ENCODE data around the gene ATP8A2.

ATP8A2 gene

DNA sequence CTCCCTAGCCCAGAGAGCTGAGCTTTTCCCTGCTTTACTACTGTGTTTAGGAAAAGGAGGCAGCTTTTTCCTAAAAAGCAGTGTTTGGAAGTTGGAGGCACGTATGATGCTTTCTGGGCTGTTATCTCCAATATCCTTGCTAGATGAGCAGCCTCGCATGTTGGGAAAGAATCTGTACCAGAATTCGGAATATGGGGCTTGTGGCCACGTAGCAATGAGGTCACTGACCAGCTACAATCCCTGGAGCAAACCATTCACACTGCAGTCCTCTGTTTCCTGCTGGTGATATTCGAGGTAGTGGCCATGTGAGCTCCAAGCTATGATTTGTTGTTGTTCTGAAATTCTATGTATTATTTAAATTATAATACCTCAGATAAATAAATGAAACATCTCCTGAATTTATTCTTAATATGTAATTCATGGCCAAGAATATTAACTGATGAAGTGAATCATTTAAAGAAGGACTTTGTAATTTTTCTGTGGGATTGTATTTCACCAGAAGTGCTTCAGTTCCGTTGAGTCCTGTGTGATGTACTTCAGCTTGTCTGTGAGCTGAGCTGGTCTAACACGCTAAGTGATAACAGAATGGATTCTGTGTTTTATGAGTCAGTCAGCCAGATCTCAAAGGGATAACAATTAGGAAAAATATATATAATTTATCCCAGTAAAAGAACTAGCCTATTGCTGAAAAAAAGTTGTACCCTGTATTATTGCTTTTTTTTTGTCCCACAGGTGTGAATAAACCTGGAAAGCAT is 360.5 kb downstream of the ATP8A2 start:
- DNase-seq (ENCODE audit: low spot score), result no peak

DNA sequence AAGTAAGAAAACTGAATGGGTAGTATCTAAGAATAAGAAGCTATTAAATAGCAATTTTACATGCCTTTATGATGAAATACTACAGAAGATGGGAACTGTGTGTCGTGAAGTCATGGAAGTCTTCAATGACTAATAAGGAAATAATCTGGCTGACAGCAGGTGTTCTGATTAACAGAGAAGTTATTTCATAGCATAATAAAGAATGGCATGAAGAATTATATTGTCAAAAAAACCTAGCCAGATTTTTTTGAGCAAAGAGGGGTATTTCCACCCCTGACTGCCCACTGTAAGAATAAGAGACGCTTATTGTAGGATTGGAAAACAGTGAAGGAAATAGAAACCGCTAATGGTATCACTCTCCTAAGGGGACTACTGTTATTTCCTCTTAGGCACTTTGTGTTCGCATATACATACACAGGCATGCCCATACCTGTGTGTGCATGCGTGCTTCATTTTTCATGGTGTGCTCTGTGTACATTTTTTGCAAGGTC is 361.3 kb downstream of the ATP8A2 start:
- DNase-seq (ENCODE audit: low spot score), result no peak

DNA sequence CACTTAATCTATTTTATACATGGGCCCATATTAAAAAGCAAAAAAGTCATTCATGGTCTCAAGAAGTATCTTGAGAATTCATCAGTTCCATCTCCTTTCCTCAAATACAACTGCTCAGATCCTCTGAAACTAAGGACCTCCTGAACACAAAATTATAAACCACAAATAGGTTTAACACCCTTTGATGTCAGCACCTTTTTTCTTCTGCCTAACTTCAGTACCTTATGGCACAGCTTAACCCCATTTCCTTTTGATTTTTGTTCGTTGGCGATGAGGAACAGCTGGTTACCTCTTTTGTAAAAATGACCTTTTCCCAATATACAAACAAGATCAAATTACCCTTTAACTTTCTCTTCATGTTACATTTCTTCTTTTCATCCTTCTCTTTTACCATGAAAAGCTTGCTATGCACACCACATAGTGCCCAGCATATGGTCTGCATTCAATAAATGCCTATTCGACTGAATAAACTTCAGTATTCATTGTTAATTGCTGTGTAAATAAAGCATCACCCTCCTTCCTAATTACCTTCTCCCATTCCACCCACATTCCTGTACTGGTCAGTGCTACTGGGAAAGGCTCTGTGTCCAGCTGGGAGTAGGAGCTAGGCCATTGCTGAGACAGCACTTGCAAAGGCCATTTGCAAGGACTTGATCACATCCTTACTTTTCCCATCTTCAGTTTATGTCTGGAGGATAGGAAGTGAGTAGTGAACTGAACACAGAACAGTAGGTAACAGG is 362.1 kb downstream of the ATP8A2 start:
- no peak for DNase-seq (ENCODE audit: low spot score)

DNA sequence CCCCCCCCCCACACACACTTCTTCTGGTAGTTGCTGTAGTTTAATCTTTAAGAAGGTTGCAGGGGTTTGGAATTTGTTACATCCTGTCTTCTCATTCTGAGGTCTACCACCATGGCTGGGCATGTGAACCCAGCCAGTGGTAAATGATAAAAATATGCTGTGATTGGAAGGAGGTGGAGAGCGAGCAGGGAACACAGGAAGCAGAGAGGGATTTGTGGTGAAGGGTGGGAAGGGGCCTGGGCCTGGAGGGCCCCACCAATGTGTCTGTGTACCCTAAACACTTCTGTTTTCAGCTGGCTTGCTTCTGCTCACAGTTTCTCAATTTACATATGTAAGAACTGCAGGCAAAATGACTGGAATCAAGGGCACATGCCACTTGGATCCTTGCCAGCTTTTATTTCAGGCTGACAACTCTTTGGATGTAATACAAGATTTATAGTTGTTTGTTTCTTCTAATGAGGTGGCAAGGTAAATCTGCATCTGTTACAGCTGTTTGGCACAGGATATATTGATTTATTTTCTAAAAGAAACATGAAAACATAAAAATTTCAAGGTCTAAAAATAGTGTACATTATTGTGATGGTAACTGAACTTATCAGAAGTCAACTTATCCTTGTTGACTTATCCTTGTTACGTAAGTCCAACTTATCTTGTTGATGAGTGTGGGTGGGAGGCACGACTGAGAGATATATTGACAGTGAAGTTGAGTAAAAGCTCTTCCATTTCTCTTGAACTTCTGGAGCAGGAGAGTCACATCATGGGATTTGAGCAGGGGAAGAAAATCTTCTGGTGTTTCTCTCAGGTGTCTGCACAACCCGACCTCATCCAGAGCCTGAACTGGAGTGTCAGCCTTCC is 366.8 kb downstream of the ATP8A2 start:
- DNase-seq (ENCODE audit: low spot score), result no peak

DNA sequence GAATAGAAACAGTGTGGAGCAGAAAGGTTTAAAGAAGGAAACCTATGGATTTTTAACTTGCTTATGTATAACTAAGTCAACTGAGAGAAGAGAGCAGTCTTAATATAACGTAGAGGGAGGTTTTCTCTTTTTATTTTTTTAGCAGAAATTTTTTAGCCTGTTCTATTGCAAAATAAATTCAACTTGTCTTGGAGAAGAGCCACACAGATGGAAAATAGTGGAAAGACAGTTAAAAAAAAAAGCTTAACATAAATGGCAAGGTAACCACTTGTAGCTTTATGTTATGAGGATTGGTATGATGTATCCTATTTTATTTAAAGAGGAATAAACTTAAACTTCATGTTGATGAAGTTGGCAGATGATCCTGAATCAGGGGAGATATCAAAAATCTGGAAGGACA is 367.6 kb downstream of the ATP8A2 start:
- no peak for DNase-seq (ENCODE audit: low spot score)

DNA sequence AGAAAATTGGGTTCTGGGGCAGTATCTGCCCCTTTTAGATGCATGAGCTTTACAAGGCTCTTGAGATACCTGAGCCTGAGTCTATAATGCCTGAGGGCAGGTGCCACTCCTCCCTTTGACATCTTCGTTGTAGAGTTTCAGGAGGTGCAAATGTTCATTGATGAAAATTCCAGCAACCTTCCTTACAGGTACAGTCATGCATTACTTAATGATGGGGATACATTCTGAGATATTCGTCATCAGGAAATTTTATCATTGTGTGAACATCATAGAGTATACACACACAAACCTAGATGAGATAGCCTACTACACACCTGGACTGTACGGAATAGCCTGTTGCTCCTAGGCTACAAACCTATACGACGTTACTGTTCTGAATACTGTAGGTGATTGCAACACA is 370.0 kb downstream of the ATP8A2 start:
- no peak for DNase-seq (ENCODE audit: low spot score)

DNA sequence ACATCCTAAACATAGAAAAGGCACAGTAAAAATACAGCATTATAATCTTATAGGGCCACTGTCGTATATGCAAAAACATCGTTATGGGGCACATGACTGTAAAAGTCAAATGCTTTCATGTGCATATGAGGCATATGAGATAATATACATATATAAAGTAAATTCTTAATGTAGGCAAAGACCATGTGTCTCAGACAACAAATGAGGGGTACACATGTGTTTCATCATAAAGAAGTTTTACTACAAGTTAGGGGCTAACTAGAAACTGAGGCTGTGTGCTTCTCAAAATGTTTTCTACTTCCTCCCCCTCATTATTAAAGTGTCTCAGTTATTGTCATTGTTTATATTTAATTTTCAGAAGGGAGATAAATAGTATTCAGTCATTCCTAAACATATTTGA is 370.4 kb downstream of the ATP8A2 start:
- no peak for DNase-seq (ENCODE audit: low spot score)

DNA sequence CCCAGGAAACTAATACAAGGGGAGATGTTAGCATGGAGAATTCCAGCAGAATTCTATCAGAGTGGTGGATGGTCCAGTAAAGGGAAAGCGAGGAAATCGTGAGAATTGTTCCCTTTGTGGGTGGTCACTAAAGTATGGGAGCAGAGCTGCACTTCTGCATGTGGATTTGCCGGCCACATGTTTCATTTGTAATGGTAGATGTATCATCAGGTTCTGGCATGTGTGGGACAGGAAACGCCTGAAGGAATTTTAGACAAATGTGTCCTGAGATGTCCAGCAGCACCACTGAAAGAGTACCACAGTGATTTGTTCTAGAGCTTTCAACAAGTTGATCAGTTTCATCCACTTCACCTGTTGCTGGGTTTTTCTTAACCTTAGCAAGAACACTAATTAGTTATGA is 371.6 kb downstream of the ATP8A2 start:
- DNase-seq (ENCODE audit: low spot score), result no peak

DNA sequence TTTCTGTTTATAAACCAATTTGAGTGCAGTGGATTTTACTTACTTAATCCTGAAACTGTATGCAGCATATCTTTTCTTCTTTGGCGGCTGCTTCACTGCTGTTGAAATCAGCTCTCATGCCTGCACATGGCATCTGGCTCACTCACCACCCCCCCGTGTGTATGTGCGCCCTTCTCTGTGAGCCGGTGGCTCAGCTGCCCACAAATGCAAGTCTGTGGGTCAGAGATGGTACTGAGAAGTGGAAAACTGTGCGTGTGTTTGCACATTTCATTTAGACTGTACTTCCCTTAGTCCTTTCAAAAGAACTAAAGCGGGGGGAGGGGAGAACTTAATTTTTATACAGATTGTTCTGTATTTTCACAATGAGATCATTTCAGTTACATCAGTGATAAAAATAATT is 372.4 kb downstream of the ATP8A2 start:
- no peak for DNase-seq (ENCODE audit: low spot score)

DNA sequence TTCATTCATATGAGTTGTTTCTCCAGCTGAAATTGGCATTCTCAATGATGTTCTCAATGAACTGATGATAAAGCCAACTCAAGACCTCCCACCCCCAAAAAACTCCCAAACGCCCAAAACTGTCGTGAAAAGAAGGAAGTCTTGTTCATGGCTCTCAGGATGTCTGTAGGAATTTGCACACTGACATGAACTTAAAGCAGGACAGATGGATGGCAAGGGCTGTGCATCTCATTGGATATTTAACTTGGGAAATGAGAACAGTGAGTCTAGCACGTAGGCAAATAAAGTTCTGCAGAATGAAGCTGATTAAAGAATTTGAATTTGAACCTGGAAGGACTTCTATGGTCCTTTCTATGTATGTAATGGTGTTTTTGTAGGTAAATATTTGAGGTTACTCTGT is 374.4 kb downstream of the ATP8A2 start:
- no peak for DNase-seq (ENCODE audit: low spot score)

DNA sequence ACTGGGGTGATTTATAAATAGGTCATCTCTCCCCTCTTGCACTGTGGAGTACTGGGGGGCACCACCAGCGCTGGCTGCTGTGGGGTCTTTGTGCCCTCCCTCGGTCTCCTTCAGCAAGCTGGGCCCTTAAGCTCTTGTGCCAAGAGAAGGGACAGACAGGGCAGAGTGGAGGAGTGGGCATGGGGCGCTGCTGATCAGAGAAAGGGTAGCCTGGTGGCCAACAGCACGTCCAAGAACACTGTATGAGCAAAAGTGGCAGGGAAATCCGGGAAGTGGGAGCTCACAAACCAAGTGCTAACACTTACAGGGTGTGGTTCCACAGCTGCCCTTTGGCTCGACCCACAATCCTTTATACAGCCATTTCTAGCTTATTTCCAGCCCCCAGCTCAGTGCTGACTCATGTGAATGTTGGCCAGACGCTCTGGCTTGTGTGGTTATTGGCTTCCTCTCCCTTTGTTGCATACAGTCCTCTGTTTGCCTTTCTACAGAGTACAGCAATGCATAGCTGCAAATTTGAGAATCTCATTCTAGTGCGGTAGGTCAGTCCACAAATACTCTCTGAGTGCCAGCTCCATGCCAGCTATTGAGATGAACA is 381.3 kb downstream of the ATP8A2 start:
- peak; percentile 83 for DNase-seq (ENCODE audit: low spot score)

DNA sequence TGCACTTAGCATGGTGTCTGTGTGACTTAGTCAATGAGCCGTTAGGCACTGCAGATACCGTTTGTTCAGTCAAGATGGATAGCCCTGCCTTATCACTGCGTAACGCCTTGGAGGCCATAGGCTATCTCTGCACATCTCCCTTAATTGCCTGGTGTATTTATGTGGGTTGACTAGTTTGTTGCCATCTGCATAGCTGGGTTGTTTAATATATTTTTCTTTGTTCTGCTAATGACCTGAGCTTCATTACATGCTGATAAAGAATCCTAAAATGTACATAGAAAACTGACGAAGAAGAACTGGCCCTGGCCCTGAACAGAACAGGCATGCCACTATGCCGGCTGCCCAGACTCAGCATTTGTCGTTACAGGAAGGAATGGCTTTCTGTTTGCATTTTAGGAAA is 382.2 kb downstream of the ATP8A2 start:
- no peak for DNase-seq (ENCODE audit: low spot score)

DNA sequence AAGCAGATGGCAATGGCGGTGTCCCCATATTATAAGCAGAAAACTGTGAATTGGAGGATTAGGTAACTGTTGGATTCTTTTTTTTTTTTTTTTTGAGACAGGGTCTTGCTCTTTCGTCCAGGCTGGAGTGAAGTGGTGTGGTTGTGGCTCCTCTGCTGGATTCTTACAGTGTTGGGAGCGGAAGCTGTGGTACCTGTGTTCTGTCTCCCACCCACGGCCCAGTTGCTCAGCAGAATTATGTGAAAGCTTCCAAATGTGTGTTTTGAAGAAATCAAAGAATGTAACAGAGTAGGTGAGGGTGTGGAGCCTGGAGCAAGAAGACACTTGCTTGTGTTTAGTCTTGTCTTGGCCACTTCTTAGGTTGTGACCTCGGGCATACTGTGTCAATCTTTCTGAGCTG is 384.5 kb downstream of the ATP8A2 start:
- no peak for DNase-seq (ENCODE audit: low spot score)

DNA sequence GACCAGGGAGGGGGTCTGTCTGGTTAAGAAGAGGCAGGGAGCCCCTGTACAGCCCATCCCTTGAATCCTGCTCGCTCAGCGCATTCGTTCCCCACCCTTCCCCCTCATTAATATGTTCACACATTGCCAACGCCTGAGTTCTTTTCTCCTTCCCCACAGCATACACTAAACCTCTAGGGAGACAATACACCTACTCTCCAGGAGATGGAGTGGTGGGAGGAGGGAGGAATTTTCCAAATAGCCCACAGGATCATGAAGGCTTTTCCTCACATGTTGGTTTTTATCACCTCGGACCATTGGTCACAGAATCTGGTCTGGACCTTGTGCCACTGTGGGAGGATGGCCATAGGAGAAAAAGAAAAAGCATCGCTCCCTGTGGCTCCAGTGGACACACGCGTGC is 385.1 kb downstream of the ATP8A2 start:
- no peak for DNase-seq (ENCODE audit: low spot score)

DNA sequence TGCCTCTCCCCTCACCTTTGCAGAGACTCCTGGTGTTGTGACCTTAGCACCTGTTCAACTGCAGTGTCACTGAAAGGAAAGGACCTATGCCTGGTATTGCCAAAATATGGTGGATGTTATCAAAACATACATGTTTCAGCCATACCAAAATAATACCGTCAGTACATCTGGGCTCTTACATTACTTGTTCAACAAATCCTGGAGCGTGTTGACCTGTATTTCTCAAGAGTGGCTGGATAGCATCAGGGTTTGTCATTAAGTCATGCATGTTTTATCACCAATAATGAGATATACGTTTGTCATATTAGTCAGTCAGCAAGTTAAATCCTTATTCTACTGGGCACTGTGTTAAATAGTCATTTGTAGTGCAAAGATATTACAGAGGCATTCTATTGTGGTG is 389.3 kb downstream of the ATP8A2 start:
- DNase-seq (ENCODE audit: low spot score), result no peak

DNA sequence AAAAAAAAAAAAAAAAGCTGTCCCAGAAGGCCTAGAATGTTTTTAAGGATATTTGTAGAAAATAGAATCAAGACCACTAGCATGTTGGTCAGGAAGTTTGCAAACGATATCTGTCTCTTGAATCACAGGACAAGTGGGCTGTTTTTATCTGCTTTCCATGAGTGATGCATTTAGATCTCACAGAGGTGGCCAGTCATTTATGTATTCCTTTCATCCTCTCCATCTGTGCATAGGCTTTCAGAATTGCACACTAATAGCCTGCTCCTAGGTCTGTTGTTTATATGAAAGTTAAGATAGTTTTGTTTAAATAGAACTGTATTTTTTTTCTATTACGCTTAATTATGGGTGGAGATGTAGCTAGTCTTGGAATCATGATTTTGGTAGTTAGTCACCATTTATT is 390.5 kb downstream of the ATP8A2 start:
- no peak for DNase-seq (ENCODE audit: low spot score)

DNA sequence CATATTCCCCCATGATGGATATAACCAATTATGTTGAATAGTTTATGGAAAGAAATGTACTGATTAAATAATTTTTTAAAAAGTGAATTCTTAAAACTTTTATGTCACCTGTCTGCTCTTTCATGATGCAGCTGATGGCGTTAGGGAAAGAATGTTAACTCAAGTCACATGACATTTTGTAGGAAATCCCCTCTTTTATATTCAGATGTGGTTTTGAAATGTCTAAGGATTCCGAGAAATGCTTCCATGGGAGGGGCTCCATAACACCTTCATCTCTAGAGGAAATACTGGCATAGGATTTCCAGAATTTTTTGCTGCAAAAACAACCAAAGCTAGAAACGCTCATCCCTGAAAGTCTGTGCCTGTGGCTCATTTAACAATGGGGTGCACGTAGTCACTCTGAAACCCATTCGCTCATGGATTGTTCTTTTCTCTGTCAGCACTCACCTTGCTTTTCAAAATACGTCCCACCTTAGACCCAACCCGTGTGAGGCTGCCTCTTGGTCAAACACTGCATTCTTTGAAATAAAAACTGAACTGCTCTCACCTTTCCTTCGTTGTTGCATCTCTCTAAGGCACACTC is 391.1 kb downstream of the ATP8A2 start:
- DNase-seq (ENCODE audit: low spot score), result no peak

DNA sequence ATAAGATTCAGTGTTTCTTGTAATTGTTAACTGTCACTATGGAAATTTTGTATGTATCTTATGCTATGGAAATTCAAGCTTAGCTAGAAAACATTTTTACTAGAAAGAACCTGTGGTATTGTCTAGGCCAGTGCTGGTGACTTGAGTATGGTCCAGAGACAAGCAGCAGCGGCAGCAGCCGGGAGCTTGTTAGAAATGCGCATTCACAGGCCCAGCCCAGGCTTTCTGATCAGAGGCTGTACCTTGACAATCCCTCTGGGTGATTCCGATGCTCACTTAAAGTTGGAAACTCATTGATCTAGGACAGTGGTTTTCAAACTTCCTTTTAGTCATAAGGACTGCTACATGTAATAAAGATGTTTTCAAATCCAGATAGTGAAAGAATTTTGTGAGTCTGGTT is 392.6 kb downstream of the ATP8A2 start:
- no peak for DNase-seq (ENCODE audit: low spot score)

DNA sequence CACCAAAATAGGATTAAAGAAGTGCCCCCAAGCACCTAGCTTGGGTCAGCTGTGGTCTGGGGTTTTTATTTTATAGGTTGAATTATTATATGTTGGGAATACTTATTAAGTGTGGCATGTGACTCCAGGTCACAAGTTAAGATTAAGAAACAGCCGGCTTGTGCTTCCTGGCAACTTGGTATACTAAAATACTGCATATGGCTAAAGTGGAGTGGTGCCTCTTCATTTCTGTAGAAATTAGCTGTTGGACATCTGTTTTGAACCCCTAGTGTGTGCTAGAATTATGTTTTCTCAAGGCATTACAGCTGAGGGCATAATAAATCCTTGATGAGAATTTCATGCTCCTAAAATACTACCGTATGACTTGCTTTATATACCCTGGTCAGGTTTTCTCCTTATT is 393.5 kb downstream of the ATP8A2 start:
- no peak for DNase-seq (ENCODE audit: low spot score)

DNA sequence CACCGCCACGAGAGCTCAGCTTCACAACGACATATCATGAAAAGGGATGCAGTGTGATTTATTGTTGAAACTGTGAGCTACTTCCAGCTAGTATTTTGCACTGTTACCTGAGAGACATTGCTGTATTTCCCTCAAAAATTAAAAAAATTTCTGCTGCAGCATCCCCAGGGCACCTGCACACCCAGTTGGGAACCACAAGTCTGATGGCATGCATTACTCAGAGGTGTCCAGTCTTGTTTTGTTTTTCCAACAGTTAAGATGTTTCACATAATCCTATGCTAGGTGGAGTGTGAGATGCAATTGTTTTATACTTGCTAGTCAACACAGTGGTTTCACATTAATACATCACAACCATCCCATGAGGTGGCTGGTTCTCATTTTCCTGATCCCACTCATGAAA is 394.8 kb downstream of the ATP8A2 start:
- DNase-seq (ENCODE audit: low spot score), result no peak

DNA sequence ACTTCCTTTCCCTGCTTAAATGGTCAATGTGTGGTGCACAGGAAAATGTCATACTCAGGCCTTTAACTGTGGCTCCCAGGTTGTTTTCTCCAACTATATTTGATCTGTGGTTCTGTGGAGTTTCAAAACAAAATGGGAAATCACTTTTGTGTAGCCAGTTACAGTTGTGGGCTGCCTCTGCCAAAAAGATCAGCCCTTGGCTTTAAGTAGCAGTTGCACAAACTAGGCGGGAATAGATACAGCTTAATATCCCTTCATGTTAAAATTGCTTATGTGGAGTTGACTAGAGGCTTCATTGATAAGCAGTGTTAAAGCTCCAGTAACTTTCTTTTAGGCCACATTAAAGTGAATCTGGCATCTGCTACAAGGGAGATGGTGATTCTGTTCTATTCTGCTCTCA is 395.2 kb downstream of the ATP8A2 start:
- no peak for DNase-seq (ENCODE audit: low spot score)

DNA sequence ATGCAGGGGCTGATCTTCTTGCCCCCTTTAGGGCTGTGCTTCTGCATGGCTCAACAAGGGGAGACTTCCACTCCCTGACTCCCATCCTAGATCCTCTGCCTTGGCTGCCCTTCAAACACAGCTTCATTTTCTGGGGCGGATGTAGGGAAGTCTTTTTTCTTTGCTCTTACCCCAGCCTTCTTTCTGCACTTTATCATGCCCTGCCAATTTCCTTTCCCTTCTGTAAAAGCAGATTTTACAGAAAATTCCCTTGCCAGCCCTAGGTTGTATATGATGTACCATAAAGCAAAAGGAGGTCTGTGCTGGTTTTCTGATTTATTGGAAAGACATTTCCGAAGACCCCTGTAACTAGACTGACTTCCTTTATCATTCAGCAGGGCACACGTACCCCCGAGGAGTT is 396.6 kb downstream of the ATP8A2 start:
- DNase-seq (ENCODE audit: low spot score), result no peak
